ENCODE results near the gene ZNF346.

Gene ZNF346

GRCh38 chr5:177096162-177097015, 73.9 kb downstream of the ZNF346 start:
- no peak for DNase-seq

- DNase-seq: no peak
These were observed 74.8 kb downstream of the ZNF346 start for GRCh38 chr5:177097016-177097985.

- no peak for DNase-seq
These were observed 75.6 kb downstream of the ZNF346 start for GRCh38 chr5:177098120-177098469.

GRCh38 chr5:177098470-177099141, 76.1 kb downstream of the ZNF346 start:
- no peak for DNase-seq

- DNase-seq: no peak
These were observed 77.1 kb downstream of the ZNF346 start for GRCh38 chr5:177099422-177100093.

- no peak for DNase-seq
These were observed 78.2 kb downstream of the ZNF346 start for GRCh38 chr5:177100714-177101121.

GRCh38 chr5:177103523-177104253, 81.2 kb downstream of the ZNF346 start:
- no peak for DNase-seq

- no peak for DNase-seq
These were observed 83.4 kb downstream of the ZNF346 start for GRCh38 chr5:177105691-177106476.

- DNase-seq: no peak
These were observed 84.7 kb downstream of the ZNF346 start for GRCh38 chr5:177107159-177107558.

- DNase-seq: no peak
These were observed 87.3 kb downstream of the ZNF346 start for GRCh38 chr5:177109810-177110209.

- peak; percentile 51 for DNase-seq
These were observed 89.4 kb downstream of the ZNF346 start for GRCh38 chr5:177111720-177112394.

GRCh38 chr5:177112589-177113220, 90.2 kb downstream of the ZNF346 start:
- no peak for DNase-seq

GRCh38 chr5:177113566-177114424, 91.3 kb downstream of the ZNF346 start:
- peak; percentile 75 for DNase-seq

GRCh38 chr5:177116631-177117373, 94.3 kb downstream of the ZNF346 start:
- peak; percentile 67 for DNase-seq

GRCh38 chr5:177117441-177118045, 95.0 kb downstream of the ZNF346 start:
- DNase-seq: no peak

GRCh38 chr5:177122566-177122965, 100.1 kb downstream of the ZNF346 start:
- DNase-seq: no peak

GRCh38 chr5:177123789-177124485, 101.4 kb downstream of the ZNF346 start:
- DNase-seq: no peak
